ENCODE measurements around the gene MC1R.
"Not testable (repeated sequence)": the region's sequence is repeated elsewhere in the genome, so short reads cannot be mapped to it uniquely, and the experiment has no call there.

Gene MC1R

DNA sequence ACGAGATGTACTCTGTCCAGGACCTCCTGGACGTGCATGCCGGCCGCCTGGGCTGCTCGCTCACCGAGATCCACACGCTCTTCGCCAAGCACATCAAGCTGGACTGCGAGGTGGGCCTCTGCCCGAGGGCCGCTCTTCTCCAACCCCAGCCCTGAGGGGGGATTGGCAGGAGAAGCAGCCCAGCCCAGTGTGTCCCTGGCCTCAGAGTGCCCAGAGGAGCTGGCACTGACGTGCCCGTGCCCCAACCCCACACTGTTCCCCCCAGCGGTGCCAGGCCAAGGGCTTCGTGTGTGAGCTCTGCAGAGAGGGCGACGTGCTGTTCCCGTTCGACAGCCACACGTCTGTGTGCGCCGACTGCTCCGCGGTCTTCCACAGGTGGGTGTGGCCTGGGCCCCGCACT is 45.5 kb downstream of the MC1R start:
- DNase-seq: no peak

DNA sequence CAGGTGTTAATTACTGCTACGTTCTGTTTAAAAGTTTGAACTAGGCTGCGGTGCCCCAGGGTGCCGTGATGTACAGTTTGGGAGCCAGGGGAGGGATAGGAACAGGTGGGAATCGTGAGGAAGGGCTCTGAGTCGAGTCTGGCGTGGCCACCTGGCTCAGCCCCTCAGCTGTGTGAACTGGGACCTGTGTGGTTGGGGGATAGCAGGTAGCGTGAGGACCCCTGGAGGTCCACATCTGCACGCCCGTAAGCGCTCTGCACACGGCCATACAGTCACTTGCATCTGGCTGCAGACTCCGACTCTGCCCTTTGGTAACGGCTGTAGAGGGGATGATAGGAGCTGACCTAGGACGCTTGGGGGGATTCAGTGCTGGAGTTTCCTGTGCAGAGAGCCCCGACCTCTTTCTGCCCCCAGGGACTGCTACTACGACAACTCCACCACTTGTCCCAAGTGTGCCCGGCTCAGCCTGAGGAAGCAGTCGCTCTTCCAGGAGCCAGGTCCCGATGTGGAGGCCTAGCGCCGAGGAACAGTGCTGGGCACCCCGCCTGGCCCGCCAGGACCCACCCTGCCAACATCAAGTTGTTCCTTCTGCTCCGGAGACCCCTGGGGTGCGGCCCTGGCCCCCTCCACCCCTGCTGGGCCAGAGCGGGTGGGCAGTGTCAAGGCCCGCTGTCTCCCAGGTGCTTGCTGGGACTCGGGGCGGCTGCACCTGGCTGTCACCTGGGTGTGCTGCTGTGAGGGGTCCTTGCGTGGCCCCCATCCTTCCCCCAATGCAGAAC is 47.0 kb downstream of the MC1R start:
- no peak for DNase-seq

DNA sequence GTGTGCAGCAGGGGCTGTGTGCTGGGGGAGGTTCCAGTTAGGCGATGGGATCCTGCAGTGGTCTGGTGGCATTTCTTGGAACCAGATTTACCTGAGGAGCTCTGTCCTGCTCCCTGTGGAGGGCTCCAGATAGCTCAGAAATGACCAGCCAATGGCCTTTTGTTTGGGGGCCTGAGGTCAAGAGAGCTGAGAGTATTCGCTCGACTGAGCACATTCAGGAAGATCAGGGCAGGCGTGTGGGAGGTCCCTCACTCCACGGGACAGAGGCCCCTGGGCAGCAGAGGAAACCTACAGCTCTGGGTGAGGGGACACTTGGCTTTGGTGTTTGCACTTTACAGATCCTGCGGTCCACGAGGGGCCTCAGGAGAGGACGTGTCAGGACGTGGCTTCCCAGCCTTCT is 48.1 kb downstream of the MC1R start:
- no peak for DNase-seq

DNA sequence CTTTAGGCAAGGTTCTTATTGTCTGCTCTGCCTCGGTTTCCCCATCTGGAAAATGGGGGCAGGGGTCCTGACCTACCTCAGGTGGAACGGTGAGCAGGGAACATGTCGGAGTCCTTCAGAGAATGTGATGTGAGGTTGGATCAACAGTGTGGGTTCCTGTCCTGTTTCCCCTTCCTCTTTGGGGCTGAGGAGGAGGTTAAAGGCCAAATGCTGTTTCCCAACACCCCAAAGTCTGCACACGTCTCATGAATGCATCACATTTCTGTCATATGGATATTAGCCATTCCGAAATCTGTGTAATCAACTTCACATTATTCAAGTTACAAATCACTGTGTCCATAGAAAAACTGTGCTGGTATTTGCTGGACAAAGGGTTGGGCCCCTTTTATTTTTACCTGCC is 48.8 kb downstream of the MC1R start:
- not testable (repeated sequence) for DNase-seq

DNA sequence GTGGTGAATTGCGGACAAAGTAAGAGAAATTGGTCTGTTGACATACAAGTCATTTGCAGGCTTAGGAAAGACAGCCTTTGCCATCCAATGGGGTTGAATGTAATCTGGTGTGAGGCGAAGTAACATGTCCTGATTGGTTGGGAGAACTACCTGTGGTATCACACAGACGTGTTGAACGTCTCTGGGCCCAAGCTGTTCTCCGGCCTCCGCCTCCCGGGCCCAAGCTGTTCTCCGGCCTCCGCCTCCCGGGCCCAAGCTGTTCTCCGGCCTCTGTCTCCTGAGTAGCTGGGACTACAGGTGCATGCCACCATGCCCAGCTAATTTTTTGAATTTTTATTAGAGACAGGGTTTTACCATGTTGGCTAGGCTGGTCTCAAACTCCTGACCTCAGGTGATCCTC is 49.4 kb downstream of the MC1R start:
- not testable (repeated sequence) for DNase-seq

DNA sequence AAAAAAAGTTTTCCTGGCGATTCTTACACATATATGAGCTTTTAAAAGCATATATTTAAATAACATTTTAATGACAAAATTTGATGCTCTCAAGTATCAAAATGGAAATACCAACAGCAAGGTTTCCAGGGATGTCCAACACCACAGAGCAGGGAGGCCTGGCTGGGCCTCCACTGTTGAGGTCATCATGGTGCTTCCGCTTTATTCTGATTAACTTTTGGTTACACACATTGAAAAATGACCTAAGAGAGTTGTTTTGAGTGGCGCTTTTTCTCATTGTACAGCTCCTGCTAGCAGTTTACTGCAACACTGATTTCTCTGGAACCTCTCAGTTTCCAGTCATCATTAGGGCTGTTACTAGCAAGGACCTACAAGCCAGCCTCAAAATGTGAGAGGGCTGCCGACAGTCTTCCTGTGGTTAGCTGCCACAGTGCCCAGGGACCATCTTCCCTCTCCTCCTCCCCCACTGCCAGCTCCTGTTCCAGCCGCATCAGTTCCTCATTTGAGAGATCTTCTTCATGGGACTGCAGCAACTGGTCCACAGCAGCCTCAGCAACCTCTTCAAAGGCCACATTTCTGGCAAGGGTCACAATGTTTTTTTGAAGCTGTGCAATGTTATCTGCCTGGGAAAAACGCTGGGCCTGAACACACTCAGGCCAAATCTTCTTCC is 51.2 kb downstream of the MC1R start:
- no peak for DNase-seq
